Loucy (cell line): ENCODE results near the gene IL9.

Source experiments
- H2AFZ ChIP-seq: fragments of 200-600 bp; sonication (generic); 2 replicates; pipeline ENCODE4 v1.6.0; 2016; ENCODE audit warnings: antibody characterized with exemption, mild to moderate bottlenecking, low read length, moderate library complexity
- H3F3A ChIP-seq: fragments of 200-600 bp; 2 replicates; pipeline ENCODE4 v1.6.0; 2016; ENCODE audit warnings: antibody characterized with exemption, low read depth, mild to moderate bottlenecking
- H3K27me3 ChIP-seq: fragments of 200-600 bp; sonication (generic); 2 replicates; pipeline ENCODE4 v1.6.1; 2014; ENCODE audit warnings: low read length, mild to moderate bottlenecking; ENCODE audit not compliant: insufficient read depth, poor library complexity, severe bottlenecking
- H3K36me3 ChIP-seq: fragments of 200-600 bp; sonication (generic); 2 replicates; pipeline ENCODE4 v1.6.1; 2016; ENCODE audit warnings: low read length; ENCODE audit not compliant: insufficient read depth
- H3K4me1 ChIP-seq: fragments of 200-600 bp; sonication (generic); 2 replicates; pipeline ENCODE4 v1.5.1; 2014; ENCODE audit warnings: low read length, mild to moderate bottlenecking; ENCODE audit not compliant: insufficient read depth, poor library complexity, severe bottlenecking
- H3K4me2 ChIP-seq: fragments of 200-600 bp; sonication (generic); 2 replicates; pipeline ENCODE4 v1.6.0; 2014; ENCODE audit warnings: antibody characterized with exemption, low read length, low read depth, mild to moderate bottlenecking; ENCODE audit not compliant: poor library complexity, severe bottlenecking
- H3K4me3 ChIP-seq: fragments of 200-600 bp; sonication (generic); 2 replicates; pipeline ENCODE4 v1.5.1; 2014; ENCODE audit warnings: low read length, mild to moderate bottlenecking, mixed read lengths; ENCODE audit not compliant: poor library complexity, severe bottlenecking
- H3K79me2 ChIP-seq: fragments of 200-600 bp; sonication (generic); 2 replicates; pipeline ENCODE4 v1.6.1; 2014; ENCODE audit warnings: low read length; ENCODE audit not compliant: insufficient read depth
- H3K9ac ChIP-seq: fragments of 200-600 bp; sonication (generic); 2 replicates; pipeline ENCODE4 v1.6.0; 2014; ENCODE audit warnings: mild to moderate bottlenecking, low read depth, low read length, moderate library complexity; ENCODE audit not compliant: poor library complexity, severe bottlenecking
- H3K9me2 ChIP-seq: fragments of 200-600 bp; sonication (generic); replicated peaks from 2 replicates; pipeline ENCODE4 v1.6.1; 2016; ENCODE audit warnings: low read depth, low read length, mixed read lengths
- H3K9me3 ChIP-seq: fragments of 200-600 bp; sonication (generic); 2 replicates; pipeline ENCODE4 v1.6.1; 2014; ENCODE audit warnings: mild to moderate bottlenecking, antibody characterized with exemption, low read length, low read depth; ENCODE audit not compliant: insufficient read depth
- H4K20me1 ChIP-seq: fragments of 200-600 bp; sonication (generic); 2 replicates; pipeline ENCODE4 v1.6.0; 2014; ENCODE audit warnings: antibody characterized with exemption, low read length, mild to moderate bottlenecking; ENCODE audit not compliant: insufficient read depth, poor library complexity, severe bottlenecking
- CTCF ChIP-seq: fragments of 200-600 bp; sonication (generic); conservative IDR thresholded peaks from 2 replicates; pipeline ENCODE4 v1.5.1; 2014; ENCODE audit warnings: mild to moderate bottlenecking, antibody characterized with exemption, low read length
- EZH2phosphoT487 ChIP-seq: fragments of 200-600 bp; IDR thresholded peaks from 2 replicates; pipeline ENCODE4 v1.6.1; 2018; ENCODE audit warnings: antibody characterized with exemption, mild to moderate bottlenecking, moderate library complexity, borderline replicate concordance

The IL9 gene

GRCh38 chr5:135879591-135879990, 16.1 kb downstream of the IL9 start:
- no peaks in the 10 kb centered on the region for H3K4me1 ChIP-seq
- H3K36me3 ChIP-seq, result no peaks in the 10 kb centered on the region
- no peaks in the 10 kb centered on the region for H3K79me2 ChIP-seq
- no peaks in the 10 kb centered on the region for H3K9me3 ChIP-seq
- no peak overlapping the region for H2AFZ ChIP-seq
- H3K9me2 ChIP-seq, result no peaks in the 10 kb centered on the region
- TF ChIP-seq EZH2phosphoT487, result no peak
- H3K27me3 ChIP-seq, result no peaks in the 10 kb centered on the region
- no peaks in the 10 kb centered on the region for H3F3A ChIP-seq
- H3K4me3 ChIP-seq, result no peak overlapping the region
- H3K4me2 ChIP-seq, result no peak overlapping the region
- H3K9ac ChIP-seq, result no peak overlapping the region
- H4K20me1 ChIP-seq, result no peaks in the 10 kb centered on the region

GRCh38 chr5:135878156-135878620, 17.5 kb downstream of the IL9 start:
- TF ChIP-seq CTCF, result no peak
- no peak for TF ChIP-seq EZH2phosphoT487
- H3K79me2 ChIP-seq, result no peaks in the 10 kb centered on the region
- H3F3A ChIP-seq, result no peaks in the 10 kb centered on the region
- no peaks in the 10 kb centered on the region for H3K9me3 ChIP-seq
- H3K9me2 ChIP-seq, result no peaks in the 10 kb centered on the region
- H2AFZ ChIP-seq, result no peak overlapping the region
- no peaks in the 10 kb centered on the region for H3K27me3 ChIP-seq
- no peak overlapping the region for H3K4me2 ChIP-seq
- no peaks in the 10 kb centered on the region for H4K20me1 ChIP-seq
- H3K4me1 ChIP-seq, result no peaks in the 10 kb centered on the region
- H3K9ac ChIP-seq, result no peak overlapping the region
- no peak overlapping the region for H3K4me3 ChIP-seq
- no peaks in the 10 kb centered on the region for H3K36me3 ChIP-seq

GRCh38 chr5:135877570-135878155, 18.0 kb downstream of the IL9 start:
- no peak overlapping the region for H2AFZ ChIP-seq
- no peaks in the 10 kb centered on the region for H3K4me1 ChIP-seq
- H3K4me2 ChIP-seq, result no peak overlapping the region
- no peaks in the 10 kb centered on the region for H3K9me2 ChIP-seq
- no peaks in the 10 kb centered on the region for H3K9me3 ChIP-seq
- H3F3A ChIP-seq, result no peaks in the 10 kb centered on the region
- H4K20me1 ChIP-seq, result no peaks in the 10 kb centered on the region
- no peaks in the 10 kb centered on the region for H3K79me2 ChIP-seq
- TF ChIP-seq EZH2phosphoT487 (no peak), CTCF (no peak)
- no peaks in the 10 kb centered on the region for H3K36me3 ChIP-seq
- H3K9ac ChIP-seq, result no peak overlapping the region
- no peaks in the 10 kb centered on the region for H3K27me3 ChIP-seq
- H3K4me3 ChIP-seq, result no peak overlapping the region

- Histone ChIP-seq H3F3A (no peaks in the 10 kb centered on the region), H3K4me3 (no peak overlapping the region), H3K79me2 (no peaks in the 10 kb centered on the region), H3K9me2 (no peaks in the 10 kb centered on the region), H3K4me1 (no peaks in the 10 kb centered on the region), H4K20me1 (no peaks in the 10 kb centered on the region), H3K4me2 (no peak overlapping the region), H3K36me3 (no peaks in the 10 kb centered on the region), H3K27me3 (no peaks in the 10 kb centered on the region), H2AFZ (no peak overlapping the region), H3K9me3 (no peaks in the 10 kb centered on the region), H3K9ac (no peak overlapping the region)
- no peak for TF ChIP-seq CTCF
- no peak for TF ChIP-seq EZH2phosphoT487
Observed at GRCh38 chr5:135876146-135876545, 19.5 kb downstream of the IL9 start.
